Superior temporal gyrus (tissue), 1 donor: ENCODE data around the gene ELOA2.
"Not testable (repeated sequence)": the region's sequence is repeated elsewhere in the genome, so short reads cannot be mapped to it uniquely, and the experiment has no call there.

ENCODE experiments used
- DNase-seq: peaks from one replicate; pipeline ENCODE4 v3.0.0-alpha.2; 2016; ENCODE audit errors: extremely low spot score

The ELOA2 gene

GRCh38 chr18:47035156-47035671, at the start of gene ELOA2:
ELOA2 (minus strand) TSS chr18:47035621; CDS start chr18:47035264, 357 bp downstream.
- no peak for DNase-seq

- DNase-seq: no peak
Measured at GRCh38 chr18:47081578-47081977, 46.2 kb upstream of the ELOA2 start.

GRCh38 chr18:47080872-47081271, 45.5 kb upstream of the ELOA2 start:
- DNase-seq: no peak

- peak; percentile 59 for DNase-seq
Measured at GRCh38 chr18:47077111-47077510, 41.7 kb upstream of the ELOA2 start.

- DNase-seq: no peak
Measured at GRCh38 chr18:47075098-47075883, 39.9 kb upstream of the ELOA2 start.

- no peak for DNase-seq
Measured at GRCh38 chr18:47067648-47068047, 32.2 kb upstream of the ELOA2 start.

- no peak for DNase-seq
Measured at GRCh38 chr18:47063096-47063495, 27.7 kb upstream of the ELOA2 start.

- no peak for DNase-seq
Measured at GRCh38 chr18:47062471-47062870, 27.1 kb upstream of the ELOA2 start.

- no peak for DNase-seq
Measured at GRCh38 chr18:47054369-47054768, 18.9 kb upstream of the ELOA2 start.

GRCh38 chr18:47050468-47050867, 15.0 kb upstream of the ELOA2 start:
- peak; percentile 87 for DNase-seq

GRCh38 chr18:47040982-47041381, 5.6 kb upstream of the ELOA2 start:
- no peak for DNase-seq

- no peak for DNase-seq
Measured at GRCh38 chr18:47036927-47037578, 1.6 kb upstream of the ELOA2 start.

GRCh38 chr18:47036298-47036874, 965 bp upstream of the ELOA2 start:
- peak; percentile 29 for DNase-seq

- DNase-seq: not testable (repeated sequence)
Measured at GRCh38 chr18:47034591-47034990, 830 bp downstream of the ELOA2 start.

GRCh38 chr18:47032945-47033344, 2.5 kb downstream of the ELOA2 start:
- DNase-seq: no peak

- DNase-seq: not testable (repeated sequence)
Measured at GRCh38 chr18:47030887-47031286, 4.5 kb downstream of the ELOA2 start.

- not testable (repeated sequence) for DNase-seq
Measured at GRCh38 chr18:47029684-47030353, 5.6 kb downstream of the ELOA2 start.

- not testable (repeated sequence) for DNase-seq
Measured at GRCh38 chr18:47028738-47029137, 6.7 kb downstream of the ELOA2 start.

- not testable (repeated sequence) for DNase-seq
Measured at GRCh38 chr18:47025557-47026174, 9.8 kb downstream of the ELOA2 start.

GRCh38 chr18:47023769-47024465, 11.5 kb downstream of the ELOA2 start:
- DNase-seq: not testable (repeated sequence)

- DNase-seq: not testable (repeated sequence)
Measured at GRCh38 chr18:47022821-47023220, 12.6 kb downstream of the ELOA2 start.
